GM18511 (cell line): ENCODE results near the gene CYTH1.

ENCODE experiments used
- ATAC-seq: cut with Tn5 transposase; IDR thresholded peaks from one replicate; pipeline ENCODE4 v1.9.1; 2021; ENCODE audit warnings: mild to moderate bottlenecking, moderate library complexity; ENCODE audit not compliant: unreplicated experiment

Gene CYTH1

GRCh38 chr17:78658281-78658785 lies 123.7 kb downstream of the CYTH1 start:
- no peak for ATAC-seq

- no peak for ATAC-seq
These were observed 126.7 kb downstream of the CYTH1 start for GRCh38 chr17:78655251-78655940.

- ATAC-seq: no peak
These were observed 127.7 kb downstream of the CYTH1 start for GRCh38 chr17:78654325-78654724.

DNA sequence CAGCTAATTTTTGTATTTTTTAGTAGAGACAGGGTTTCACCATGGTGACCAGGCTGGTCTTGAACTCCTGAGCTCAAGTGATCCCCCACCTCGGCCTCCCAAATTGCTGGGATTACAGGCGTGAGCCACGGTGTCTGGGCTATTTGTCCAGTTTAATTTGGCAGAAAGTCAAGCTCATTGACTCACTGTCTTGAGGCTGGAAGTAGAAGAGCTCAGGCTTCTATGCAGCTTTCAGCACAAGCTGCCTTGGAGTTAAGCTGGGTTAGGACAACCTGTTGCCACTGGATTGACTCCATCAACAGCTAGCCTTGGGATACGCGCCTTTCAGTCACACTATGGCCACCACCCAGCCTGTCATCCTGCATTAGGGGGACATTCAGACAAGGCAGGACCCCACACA lies 128.7 kb downstream of the CYTH1 start:
- no peak for ATAC-seq

DNA sequence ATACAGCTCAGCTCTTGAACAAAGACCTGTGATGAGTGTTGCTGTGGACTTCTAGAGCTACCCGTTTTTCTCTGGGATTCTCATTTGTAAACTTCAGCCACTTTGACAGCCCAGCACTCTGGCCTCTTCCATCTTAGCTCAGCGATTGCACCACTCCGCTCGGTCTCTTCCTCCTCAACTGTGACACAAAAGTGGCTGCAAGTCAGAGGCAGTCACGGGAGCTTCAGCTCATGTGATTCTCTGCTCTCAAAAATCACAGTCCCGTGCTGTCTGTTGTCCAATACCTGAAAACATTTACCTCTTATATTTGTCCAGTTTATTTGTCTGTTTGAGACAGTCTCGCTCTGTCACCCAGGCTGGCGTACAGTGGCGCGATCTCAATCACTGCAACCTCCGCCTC lies 129.2 kb downstream of the CYTH1 start:
- ATAC-seq: no peak

DNA sequence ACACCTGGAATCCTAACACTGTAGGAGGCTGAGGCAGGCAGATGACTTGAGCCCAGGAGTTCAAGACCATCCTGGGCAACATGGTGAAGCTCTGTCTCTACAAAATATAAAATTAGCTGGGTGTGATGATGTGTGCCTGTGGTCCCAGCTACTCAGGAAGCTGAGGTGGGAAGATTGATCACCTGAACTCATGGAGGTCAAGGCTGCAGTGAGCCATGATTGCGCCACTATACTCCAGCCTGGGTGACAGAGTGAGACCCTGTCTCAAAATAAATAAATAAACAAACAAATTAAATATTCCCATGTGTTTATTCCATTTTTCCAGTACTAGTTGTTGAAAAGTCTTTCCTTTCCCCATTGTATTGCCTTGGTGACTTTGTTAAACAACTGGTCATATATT lies 130.0 kb downstream of the CYTH1 start:
- ATAC-seq: no peak

GRCh38 chr17:78651554-78651953 lies 130.5 kb downstream of the CYTH1 start:
- ATAC-seq: no peak

- no peak for ATAC-seq
These were observed 131.9 kb downstream of the CYTH1 start for GRCh38 chr17:78650093-78650715.

DNA sequence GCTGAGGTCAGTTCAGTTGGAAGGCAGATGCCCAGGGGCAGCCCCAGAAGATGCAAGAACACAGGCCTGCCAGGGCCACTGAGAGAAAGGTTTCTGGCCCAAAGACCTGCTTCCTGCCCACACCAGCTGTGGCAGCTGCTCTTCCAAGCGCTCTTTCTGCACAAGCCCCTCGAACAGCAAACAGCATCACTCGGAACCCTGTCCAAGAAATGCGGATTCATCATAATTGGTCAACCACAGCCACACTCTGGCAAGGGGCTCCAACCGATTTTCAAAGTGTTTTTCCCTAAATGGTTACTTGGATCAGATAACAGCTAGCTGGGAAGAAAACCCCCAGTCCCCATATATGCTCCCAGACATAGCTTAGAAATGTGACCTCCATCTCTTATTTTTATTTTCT lies 133.8 kb downstream of the CYTH1 start:
- ATAC-seq: no peak

- ATAC-seq: no peak
These were observed 135.0 kb downstream of the CYTH1 start for GRCh38 chr17:78647032-78647431.

- ATAC-seq: peak; percentile 59
These were observed 136.4 kb downstream of the CYTH1 start for GRCh38 chr17:78645421-78646295.

DNA sequence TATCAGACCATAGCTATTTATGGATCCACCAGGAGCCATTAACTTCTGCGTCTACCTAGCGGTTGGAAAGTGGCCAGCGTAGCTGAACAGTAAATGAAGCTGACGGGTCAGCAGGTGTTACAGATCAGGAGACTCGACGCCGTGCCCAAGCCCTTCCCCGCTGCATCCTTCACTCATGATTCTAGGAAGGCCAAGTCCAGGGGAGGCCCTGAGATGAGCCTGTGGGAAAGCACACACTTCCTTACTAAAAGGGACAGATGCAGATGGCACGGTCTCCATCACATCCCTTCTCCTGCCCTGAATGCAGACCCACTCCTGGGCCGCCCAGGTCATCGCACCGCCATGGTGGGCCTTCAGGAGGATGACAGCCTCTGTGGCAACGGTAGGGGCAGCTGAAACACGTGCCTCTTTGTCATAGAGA lies 137.1 kb downstream of the CYTH1 start:
- no peak for ATAC-seq

DNA sequence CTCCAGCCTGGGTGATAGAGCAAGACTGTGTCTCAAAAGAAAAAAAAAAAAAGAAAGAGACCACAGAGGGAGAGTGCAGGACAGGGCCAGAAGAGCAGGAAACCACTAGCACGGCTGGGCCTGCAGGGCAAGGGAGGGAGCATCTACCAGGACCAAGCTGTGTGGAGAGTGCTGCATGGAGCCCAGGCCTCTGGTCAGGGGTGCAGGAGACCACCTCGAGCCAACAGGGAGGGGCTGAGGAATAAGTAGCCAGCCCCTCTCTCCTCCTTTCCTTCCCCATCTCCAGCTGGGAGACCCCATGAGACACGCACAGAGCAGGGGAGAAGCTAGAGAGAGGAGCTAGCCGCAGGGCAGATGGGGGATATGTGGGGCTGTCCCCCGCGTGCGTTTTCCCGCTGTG lies 137.8 kb downstream of the CYTH1 start:
- ATAC-seq: no peak

- ATAC-seq: no peak
These were observed 138.7 kb downstream of the CYTH1 start for GRCh38 chr17:78643326-78643725.

DNA sequence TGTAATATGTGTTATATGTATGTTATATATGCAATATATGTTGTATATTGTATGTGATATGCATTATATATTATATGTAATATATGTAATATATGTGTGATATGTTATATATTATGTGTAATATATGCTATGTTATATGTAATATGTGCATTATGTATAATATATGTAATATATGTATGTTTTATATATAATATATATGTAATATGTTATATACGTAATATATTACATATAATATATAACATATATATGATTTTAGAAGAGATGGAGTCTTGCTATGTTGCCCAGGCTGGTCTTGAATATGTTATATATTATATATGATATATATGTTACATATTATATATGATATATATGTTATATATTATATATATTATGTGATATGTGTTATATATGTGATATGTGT lies 139.4 kb downstream of the CYTH1 start:
- ATAC-seq: no peak

DNA sequence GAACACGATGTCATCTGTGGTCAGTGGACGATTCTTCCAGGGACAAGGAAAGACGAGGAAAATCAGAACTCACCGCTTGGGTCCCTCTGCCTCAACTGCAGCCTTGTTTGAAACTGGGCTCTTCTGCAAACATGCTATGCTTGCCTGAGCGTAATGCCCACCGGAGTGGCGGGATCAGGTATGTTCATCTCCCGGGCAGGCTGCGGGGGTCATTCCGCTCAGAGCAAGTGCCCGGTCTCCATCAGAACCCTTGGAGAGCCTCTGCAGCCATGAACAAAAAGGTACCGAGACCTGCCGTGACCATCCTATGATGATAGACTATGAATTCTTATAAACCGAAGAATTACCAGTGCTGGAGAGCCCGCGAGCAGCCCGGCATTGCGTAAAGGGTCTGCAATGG lies 140.4 kb downstream of the CYTH1 start:
- ATAC-seq: no peak

GRCh38 chr17:78641243-78641642 lies 140.8 kb downstream of the CYTH1 start:
- no peak for ATAC-seq

DNA sequence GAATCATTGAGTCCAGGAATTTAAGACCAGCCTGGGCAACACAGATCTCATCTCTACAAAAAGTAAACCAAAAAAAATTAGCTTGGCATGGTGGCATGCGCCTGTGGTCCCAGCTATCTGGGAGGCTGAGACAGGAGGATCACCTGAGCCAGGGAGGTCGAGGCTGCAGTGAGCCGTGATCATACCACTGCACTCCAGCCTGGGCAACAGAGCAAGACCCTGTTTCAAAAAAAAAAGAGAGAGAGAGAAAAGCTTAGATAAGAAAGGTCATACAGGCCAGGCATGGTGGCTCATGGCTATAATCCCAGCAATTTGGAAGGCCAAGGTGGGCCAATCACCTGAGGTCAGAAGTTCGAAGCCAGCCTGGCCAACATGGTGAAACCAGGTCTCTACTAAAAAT lies 141.4 kb downstream of the CYTH1 start:
- ATAC-seq: no peak

DNA sequence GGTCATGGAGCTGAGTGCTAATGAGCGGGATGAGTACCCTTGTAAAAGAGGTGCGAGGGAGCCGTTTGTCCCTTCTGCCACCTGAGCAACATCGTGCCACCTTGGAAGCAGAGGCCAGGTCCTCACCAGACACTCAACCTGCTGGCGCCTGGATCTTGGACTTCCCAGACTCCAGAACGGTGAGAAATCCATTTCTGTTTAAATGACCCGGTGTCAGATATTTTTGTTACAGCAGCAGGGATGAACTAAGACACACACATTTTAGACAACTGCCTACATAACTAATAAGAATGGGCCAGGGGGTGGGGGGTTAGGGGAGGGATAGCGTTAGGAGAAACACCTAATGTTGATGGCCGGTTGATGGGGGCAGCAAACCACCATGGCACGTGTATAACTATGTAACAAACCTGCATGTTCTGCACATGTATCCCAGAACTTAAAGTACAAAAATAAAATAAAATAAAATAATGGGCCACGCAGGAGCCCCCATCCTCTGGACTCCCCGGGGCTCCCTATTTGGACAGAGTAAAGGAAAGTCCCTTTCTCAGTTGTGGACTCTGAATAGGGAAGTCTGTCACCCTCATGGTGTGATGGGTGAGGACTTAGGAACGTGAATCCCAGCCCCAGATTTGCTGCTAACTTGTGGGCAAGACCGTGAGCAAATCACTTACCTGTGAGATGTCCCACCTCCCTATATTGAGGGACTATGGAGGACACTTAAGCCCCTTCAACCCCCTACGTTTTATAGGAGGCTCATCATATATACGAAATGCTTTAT lies 144.2 kb downstream of the CYTH1 start:
- ATAC-seq: no peak

- ATAC-seq: no peak
These were observed 144.9 kb downstream of the CYTH1 start for GRCh38 chr17:78637146-78637545.

DNA sequence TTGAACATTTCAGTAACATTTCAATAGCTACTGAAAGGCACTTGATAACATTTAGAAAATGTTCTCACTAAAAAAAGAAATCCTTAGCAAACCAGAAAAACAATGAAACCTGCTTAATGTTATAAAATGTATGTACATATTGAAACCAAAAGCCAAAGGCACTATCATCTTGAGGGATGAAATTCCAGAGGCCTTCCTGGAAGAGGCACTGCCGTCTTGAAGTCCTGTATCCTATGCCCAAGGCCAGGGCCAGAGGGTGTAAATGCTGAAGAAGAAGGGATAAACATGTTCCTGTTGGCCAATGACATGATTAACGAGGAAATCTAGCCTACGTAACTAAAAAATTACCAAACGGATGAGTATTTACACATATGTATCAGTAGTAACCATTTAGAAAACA lies 147.9 kb downstream of the CYTH1 start:
- no peak for ATAC-seq
